ENCODE results near the gene CUX1.

DNA sequence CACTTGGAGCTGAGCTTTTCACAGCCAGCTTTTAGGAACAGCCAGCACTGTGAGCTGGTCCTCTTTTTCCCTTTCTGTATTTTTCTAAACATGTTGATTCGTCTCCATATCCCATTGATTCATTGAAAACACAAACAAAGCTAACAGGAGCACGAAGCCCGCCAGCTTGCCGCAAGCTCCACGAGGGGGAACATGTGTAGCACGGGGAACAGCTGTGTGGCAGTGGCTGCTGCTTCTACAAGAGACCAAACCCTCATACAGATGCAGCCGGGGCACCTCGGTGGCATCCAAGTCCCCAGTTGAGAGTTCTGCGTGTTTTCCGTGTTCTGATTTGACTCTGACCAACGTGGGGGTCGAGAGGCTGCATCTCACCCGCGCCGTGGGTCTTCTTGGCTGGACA is 388.5 kb downstream of the CUX1 start:
- TF ChIP-seq POLR2A (IDR thresholded peaks at IDR 0.05): no peak
- TF ChIP-seq, protein P1, sequence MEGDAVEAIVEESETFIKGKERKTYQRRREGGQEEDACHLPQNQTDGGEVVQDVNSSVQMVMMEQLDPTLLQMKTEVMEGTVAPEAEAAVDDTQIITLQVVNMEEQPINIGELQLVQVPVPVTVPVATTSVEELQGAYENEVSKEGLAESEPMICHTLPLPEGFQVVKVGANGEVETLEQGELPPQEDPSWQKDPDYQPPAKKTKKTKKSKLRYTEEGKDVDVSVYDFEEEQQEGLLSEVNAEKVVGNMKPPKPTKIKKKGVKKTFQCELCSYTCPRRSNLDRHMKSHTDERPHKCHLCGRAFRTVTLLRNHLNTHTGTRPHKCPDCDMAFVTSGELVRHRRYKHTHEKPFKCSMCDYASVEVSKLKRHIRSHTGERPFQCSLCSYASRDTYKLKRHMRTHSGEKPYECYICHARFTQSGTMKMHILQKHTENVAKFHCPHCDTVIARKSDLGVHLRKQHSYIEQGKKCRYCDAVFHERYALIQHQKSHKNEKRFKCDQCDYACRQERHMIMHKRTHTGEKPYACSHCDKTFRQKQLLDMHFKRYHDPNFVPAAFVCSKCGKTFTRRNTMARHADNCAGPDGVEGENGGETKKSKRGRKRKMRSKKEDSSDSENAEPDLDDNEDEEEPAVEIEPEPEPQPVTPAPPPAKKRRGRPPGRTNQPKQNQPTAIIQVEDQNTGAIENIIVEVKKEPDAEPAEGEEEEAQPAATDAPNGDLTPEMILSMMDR (IDR thresholded peaks at IDR 0.05): no peak

Measured in breast epithelium (tissue), 3 donors.